Glutamatergic neuron (in vitro differentiated cells): Measurements from ENCODE around the gene ZNF394. TPM values are rescaled to one million over a fixed set of nuclear protein-coding genes. Genes with fewer than 3 reads are reported as not detected.
A peak's percentile ranks its signal among the peaks of the same experiment; 100 is the strongest.

Experiments
- DNase-seq: peaks from one replicate; pipeline ENCODE4 v3.0.0; 2022
- H3K27ac Mint-ChIP-seq: one replicate; pipeline ENCODE4 v1.8.0; 2020; ENCODE audit warnings: mild to moderate bottlenecking, mixed read lengths, inconsistent platforms; ENCODE audit not compliant: unreplicated experiment
- H3K27me3 Mint-ChIP-seq: one replicate; pipeline ENCODE4 v1.8.0; 2020; ENCODE audit warnings: mild to moderate bottlenecking, moderate library complexity, mixed read lengths, inconsistent platforms; ENCODE audit not compliant: unreplicated experiment
- H3K36me3 Mint-ChIP-seq: one replicate; pipeline ENCODE4 v1.8.0; 2020; ENCODE audit warnings: mild to moderate bottlenecking, mixed read lengths, inconsistent platforms; ENCODE audit not compliant: unreplicated experiment
- H3K4me1 Mint-ChIP-seq: one replicate; pipeline ENCODE4 v1.8.0; 2020; ENCODE audit warnings: mild to moderate bottlenecking, low read depth, mixed read lengths, inconsistent platforms; ENCODE audit not compliant: unreplicated experiment
- H3K4me3 Mint-ChIP-seq: one replicate; pipeline ENCODE4 v1.8.0; 2020; ENCODE audit warnings: mild to moderate bottlenecking, mixed read lengths, inconsistent platforms; ENCODE audit not compliant: unreplicated experiment
- H3K9me3 Mint-ChIP-seq: one replicate; pipeline ENCODE4 v1.8.0; 2020; ENCODE audit warnings: mild to moderate bottlenecking, moderate library complexity, mixed read lengths, inconsistent platforms; ENCODE audit not compliant: unreplicated experiment
- total RNA-seq: library from RNA; stranded (reverse); fragmentation: NEBNext Ultra II Directional; extraction: Animal tissue kit (Norgen Biotek cat#: 25700); gene quantifications from one replicate; pipeline ENCODE4 v1.2.1, GENCODE V29; 2021; ENCODE audit not compliant: unreplicated experiment
- TF ChIP-seq, protein P1 (sequence below): fragments of 200-600 bp; sonication (generic); IDR thresholded peaks from one replicate; pipeline ENCODE4 v1.5.0; 2021; ENCODE audit not compliant: partially characterized antibody, unreplicated experiment

Gene ZNF394
- total RNA-seq, 1 donor from 2014 or later = 19.9 TPM

DNA sequence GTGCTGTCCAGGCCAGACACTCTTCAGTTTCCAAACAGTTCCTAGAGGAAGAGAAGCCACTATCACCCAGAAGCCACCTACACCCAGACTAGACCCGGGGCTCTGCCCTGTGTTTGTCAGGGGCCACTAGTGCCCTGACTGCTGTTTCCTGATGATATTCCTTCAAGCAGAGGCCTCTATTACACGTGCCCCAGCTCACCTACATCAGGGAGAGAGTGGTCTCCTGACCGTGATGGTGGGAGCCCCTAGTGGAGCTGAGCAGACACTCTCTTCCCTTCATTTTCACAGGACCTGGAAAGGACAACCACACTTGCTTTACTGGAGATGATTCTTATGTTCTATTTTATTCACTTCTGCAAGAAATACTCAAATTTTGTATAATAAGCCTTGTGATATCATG, 9.2 kb downstream of the ZNF394 start:
- no peak overlapping the region for H3K27ac Mint-ChIP-seq
- peaks cover 6% of the 10 kb centered on the region for H3K9me3 Mint-ChIP-seq
- TF ChIP-seq, protein P1, sequence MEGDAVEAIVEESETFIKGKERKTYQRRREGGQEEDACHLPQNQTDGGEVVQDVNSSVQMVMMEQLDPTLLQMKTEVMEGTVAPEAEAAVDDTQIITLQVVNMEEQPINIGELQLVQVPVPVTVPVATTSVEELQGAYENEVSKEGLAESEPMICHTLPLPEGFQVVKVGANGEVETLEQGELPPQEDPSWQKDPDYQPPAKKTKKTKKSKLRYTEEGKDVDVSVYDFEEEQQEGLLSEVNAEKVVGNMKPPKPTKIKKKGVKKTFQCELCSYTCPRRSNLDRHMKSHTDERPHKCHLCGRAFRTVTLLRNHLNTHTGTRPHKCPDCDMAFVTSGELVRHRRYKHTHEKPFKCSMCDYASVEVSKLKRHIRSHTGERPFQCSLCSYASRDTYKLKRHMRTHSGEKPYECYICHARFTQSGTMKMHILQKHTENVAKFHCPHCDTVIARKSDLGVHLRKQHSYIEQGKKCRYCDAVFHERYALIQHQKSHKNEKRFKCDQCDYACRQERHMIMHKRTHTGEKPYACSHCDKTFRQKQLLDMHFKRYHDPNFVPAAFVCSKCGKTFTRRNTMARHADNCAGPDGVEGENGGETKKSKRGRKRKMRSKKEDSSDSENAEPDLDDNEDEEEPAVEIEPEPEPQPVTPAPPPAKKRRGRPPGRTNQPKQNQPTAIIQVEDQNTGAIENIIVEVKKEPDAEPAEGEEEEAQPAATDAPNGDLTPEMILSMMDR = no peak
- H3K27me3 Mint-ChIP-seq = no peaks in the 10 kb centered on the region
- no peak for DNase-seq
- peaks cover 18% of the 10 kb centered on the region for H3K36me3 Mint-ChIP-seq
- no peak overlapping the region for H3K4me3 Mint-ChIP-seq
- H3K4me1 Mint-ChIP-seq = no peaks in the 10 kb centered on the region

GRCh38 chr7:99489235-99489634, 10.8 kb downstream of the ZNF394 start:
- H3K36me3 Mint-ChIP-seq = peaks cover 23% of the 10 kb centered on the region
- no peak overlapping the region for H3K27ac Mint-ChIP-seq
- TF ChIP-seq, protein P1 = no peak
- H3K9me3 Mint-ChIP-seq = peaks cover 6% of the 10 kb centered on the region
- H3K4me3 Mint-ChIP-seq = no peak overlapping the region
- no peaks in the 10 kb centered on the region for H3K4me1 Mint-ChIP-seq
- no peaks in the 10 kb centered on the region for H3K27me3 Mint-ChIP-seq
- no peak for DNase-seq

- no peak overlapping the region for H3K4me3 Mint-ChIP-seq
- H3K27me3 Mint-ChIP-seq = no peaks in the 10 kb centered on the region
- H3K4me1 Mint-ChIP-seq = no peaks in the 10 kb centered on the region
- H3K9me3 Mint-ChIP-seq = no peaks in the 10 kb centered on the region
- peaks cover 8% of the 10 kb centered on the region for H3K36me3 Mint-ChIP-seq
- H3K27ac Mint-ChIP-seq = no peak overlapping the region
- TF ChIP-seq, protein P1 = no peak
- DNase-seq = no peak
These were observed 15.0 kb downstream of the ZNF394 start for GRCh38 chr7:99485094-99485493.

- no peak for DNase-seq
- Mint-ChIP-seq H3K9me3 (no peaks in the 10 kb centered on the region), H3K27me3 (peaks cover 2% of the 10 kb centered on the region), H3K36me3 (no peaks in the 10 kb centered on the region), H3K27ac (peak overlapping the region; percentile 44), H3K4me3 (peak overlapping the region; percentile 42), H3K4me1 (peaks cover 5% of the 10 kb centered on the region)
- TF ChIP-seq, protein P1 = no peak
These were observed 21.3 kb downstream of the ZNF394 start for GRCh38 chr7:99478464-99479440.

- no peaks in the 10 kb centered on the region for H3K36me3 Mint-ChIP-seq
- H3K9me3 Mint-ChIP-seq = peaks cover 3% of the 10 kb centered on the region
- peaks cover 12% of the 10 kb centered on the region for H3K27me3 Mint-ChIP-seq
- H3K27ac Mint-ChIP-seq = no peak overlapping the region
- peaks cover 5% of the 10 kb centered on the region for H3K4me1 Mint-ChIP-seq
- no peak for DNase-seq
- H3K4me3 Mint-ChIP-seq = no peak overlapping the region
- TF ChIP-seq, protein P1 = no peak
These were observed 24.0 kb downstream of the ZNF394 start for GRCh38 chr7:99476107-99476506.
